Umbilical cord (tissue), 2 donors: ENCODE data around the gene ANO1. TPM values are rescaled to one million over a fixed set of nuclear protein-coding genes. Genes with fewer than 3 reads are reported as not detected.

Source experiments
- DNase-seq: peaks from one replicate; pipeline ENCODE4 v3.0.0-alpha.2; 2015; ENCODE audit warnings: low spot score
- total RNA-seq: library from RNA; depleted of rRNA; stranded (reverse); fragments of >200 nt; gene quantifications from one replicate; pipeline ENCODE4 v1.2.3, GENCODE V29; 2014; ENCODE audit warnings: low replicate concordance; ENCODE audit not compliant: insufficient read depth

Gene ANO1
- total RNA-seq, 1 donor from 2014 or later = 4.6 TPM

GRCh38 chr11:70137383-70137782 is 59.3 kb downstream of the ANO1 start:
- no peak for DNase-seq

GRCh38 chr11:70138403-70138802 is 60.3 kb downstream of the ANO1 start:
- DNase-seq = no peak

GRCh38 chr11:70139785-70140410 is 61.8 kb downstream of the ANO1 start:
- no peak for DNase-seq

- no peak for DNase-seq
Observed at GRCh38 chr11:70140711-70141485, 62.8 kb downstream of the ANO1 start.

GRCh38 chr11:70141486-70142220 is 63.5 kb downstream of the ANO1 start:
- DNase-seq = peak; percentile 29

GRCh38 chr11:70142221-70142875 is 64.2 kb downstream of the ANO1 start:
- DNase-seq = no peak

- DNase-seq = no peak
Observed at GRCh38 chr11:70144262-70144661, 66.1 kb downstream of the ANO1 start.

- DNase-seq = no peak
Observed at GRCh38 chr11:70145071-70145470, 67.0 kb downstream of the ANO1 start.

- DNase-seq = no peak
Observed at GRCh38 chr11:70145841-70146240, 67.7 kb downstream of the ANO1 start.

GRCh38 chr11:70146299-70146698 is 68.2 kb downstream of the ANO1 start:
- DNase-seq = no peak

GRCh38 chr11:70146895-70147520 is 68.9 kb downstream of the ANO1 start:
- no peak for DNase-seq

GRCh38 chr11:70147668-70148067 is 69.6 kb downstream of the ANO1 start:
- no peak for DNase-seq

- no peak for DNase-seq
Observed at GRCh38 chr11:70151671-70152070, 73.6 kb downstream of the ANO1 start.

- no peak for DNase-seq
Observed at GRCh38 chr11:70153133-70153727, 75.1 kb downstream of the ANO1 start.

GRCh38 chr11:70155386-70155785 is 77.3 kb downstream of the ANO1 start:
- DNase-seq = no peak

- no peak for DNase-seq
Observed at GRCh38 chr11:70156291-70157037, 78.3 kb downstream of the ANO1 start.

GRCh38 chr11:70158201-70158600 is 80.1 kb downstream of the ANO1 start:
- no peak for DNase-seq

- DNase-seq = no peak
Observed at GRCh38 chr11:70158757-70159389, 80.8 kb downstream of the ANO1 start.

- DNase-seq = peak; percentile 11
Observed at GRCh38 chr11:70159627-70160570, 81.8 kb downstream of the ANO1 start.
